ENCODE results near the gene FAM90A1.
A peak's percentile ranks its signal among the peaks of the same experiment; 100 is the strongest.
"Not testable (repeated sequence)": the region's sequence is repeated elsewhere in the genome, so short reads cannot be mapped to it uniquely, and the experiment has no call there.

The FAM90A1 gene

GRCh38 chr12:8233300-8233855, 6.0 kb upstream of the FAM90A1 start:
- DNase-seq = not testable (repeated sequence)

GRCh38 chr12:8231666-8232608, 4.5 kb upstream of the FAM90A1 start:
- DNase-seq = peak; percentile 82

- not testable (repeated sequence) for DNase-seq
Measured at GRCh38 chr12:8231049-8231448, 3.6 kb upstream of the FAM90A1 start.

GRCh38 chr12:8229486-8229885, 2.1 kb upstream of the FAM90A1 start:
- DNase-seq = not testable (repeated sequence)

- DNase-seq = not testable (repeated sequence)
Measured at GRCh38 chr12:8228607-8229006, 1.2 kb upstream of the FAM90A1 start.

- DNase-seq = not testable (repeated sequence)
Measured at GRCh38 chr12:8227732-8228077, 287 bp upstream of the FAM90A1 start.

- DNase-seq = no peak
Measured at GRCh38 chr12:8226355-8226754, 1.1 kb downstream of the FAM90A1 start.

GRCh38 chr12:8224782-8225181, 2.6 kb downstream of the FAM90A1 start:
- not testable (repeated sequence) for DNase-seq

GRCh38 chr12:8223646-8224045, 3.8 kb downstream of the FAM90A1 start:
- not testable (repeated sequence) for DNase-seq

GRCh38 chr12:8222303-8222702, 5.1 kb downstream of the FAM90A1 start:
- not testable (repeated sequence) for DNase-seq

- DNase-seq = not testable (repeated sequence)
Measured at GRCh38 chr12:8221844-8222243, 5.6 kb downstream of the FAM90A1 start.

GRCh38 chr12:8221375-8221774, 6.0 kb downstream of the FAM90A1 start:
- DNase-seq = not testable (repeated sequence)

- not testable (repeated sequence) for DNase-seq
Measured at GRCh38 chr12:8218711-8219382, 8.6 kb downstream of the FAM90A1 start.

GRCh38 chr12:8197685-8198308, 29.6 kb downstream of the FAM90A1 start:
- not testable (repeated sequence) for DNase-seq

GRCh38 chr12:8188088-8188487, 39.3 kb downstream of the FAM90A1 start:
- not testable (repeated sequence) for DNase-seq

- not testable (repeated sequence) for DNase-seq
Measured at GRCh38 chr12:8184206-8184605, 43.2 kb downstream of the FAM90A1 start.

- not testable (repeated sequence) for DNase-seq
Measured at GRCh38 chr12:8183346-8183745, 44.1 kb downstream of the FAM90A1 start.

GRCh38 chr12:8182923-8183322, 44.5 kb downstream of the FAM90A1 start:
- DNase-seq = not testable (repeated sequence)

GRCh38 chr12:8181271-8181670, 46.1 kb downstream of the FAM90A1 start:
- not testable (repeated sequence) for DNase-seq

- peak; percentile 71 for DNase-seq
Measured at GRCh38 chr12:8179989-8180585, 47.3 kb downstream of the FAM90A1 start.

- not testable (repeated sequence) for DNase-seq
Measured at GRCh38 chr12:8172911-8173310, 54.5 kb downstream of the FAM90A1 start.

All from activated CD4-positive, alpha-beta T cell treated with anti-CD3 and anti-CD28 coated beads for 48 hours (primary cell).